ENCODE measurements around the gene TGM4.

Gene TGM4

DNA sequence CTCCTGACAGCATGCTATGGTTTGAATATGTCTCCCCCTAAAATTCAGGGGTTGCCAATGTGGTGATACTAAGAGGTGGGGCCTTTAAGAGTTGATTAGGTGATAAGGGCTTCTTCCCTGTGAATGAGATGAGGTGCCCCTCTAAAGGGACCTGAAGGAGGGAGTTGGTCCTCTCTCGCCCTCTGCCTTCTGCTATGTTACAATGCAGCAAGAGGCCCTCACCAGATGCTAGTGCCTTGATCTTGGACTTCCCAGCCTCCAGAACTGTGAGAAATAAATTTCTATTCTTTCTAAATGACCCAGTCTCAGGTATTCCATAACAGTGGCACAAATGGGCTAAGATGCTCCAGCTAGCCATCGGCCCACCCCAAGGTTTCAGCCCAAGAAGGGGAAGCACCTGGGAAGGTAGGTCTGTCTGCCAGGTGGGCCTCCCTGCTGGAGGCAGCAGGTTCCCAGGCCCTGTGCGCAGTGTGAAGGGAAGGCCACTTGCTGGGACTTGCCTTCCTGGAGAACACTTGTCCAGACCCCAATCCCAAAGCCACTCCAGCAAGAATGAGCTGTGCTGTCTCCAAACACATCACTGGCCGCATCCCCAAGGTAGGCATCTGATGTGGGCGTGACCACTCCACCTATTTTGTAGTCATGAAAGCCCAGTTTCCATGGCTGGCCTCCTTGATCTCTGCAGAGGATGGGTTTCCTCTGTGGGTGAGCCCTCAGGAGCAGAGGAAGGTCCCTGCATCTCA lies 9.0 kb downstream of the TGM4 start:
- no peak for DNase-seq

GRCh38 chr3:44883999-44884431 lies 9.6 kb downstream of the TGM4 start:
- DNase-seq: no peak

DNA sequence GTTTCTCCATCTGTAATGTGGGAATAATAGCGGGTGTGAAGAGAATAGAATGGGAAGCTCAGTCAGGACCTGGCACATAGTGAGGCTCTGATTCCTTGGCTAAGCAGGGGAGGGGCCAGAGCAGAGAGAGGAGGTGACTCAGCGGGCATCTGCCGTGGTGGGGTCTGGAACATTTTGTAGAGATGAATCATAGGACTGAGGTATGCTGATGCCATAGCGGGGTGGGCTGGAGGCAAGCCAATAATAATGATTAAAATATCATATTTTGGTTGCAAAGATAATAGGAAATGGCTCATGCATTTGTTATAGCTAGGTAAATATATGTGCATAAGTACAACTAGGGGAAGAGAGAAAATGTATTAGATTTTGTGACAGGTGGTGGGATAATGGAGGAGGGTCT lies 11.2 kb downstream of the TGM4 start:
- DNase-seq: no peak

DNA sequence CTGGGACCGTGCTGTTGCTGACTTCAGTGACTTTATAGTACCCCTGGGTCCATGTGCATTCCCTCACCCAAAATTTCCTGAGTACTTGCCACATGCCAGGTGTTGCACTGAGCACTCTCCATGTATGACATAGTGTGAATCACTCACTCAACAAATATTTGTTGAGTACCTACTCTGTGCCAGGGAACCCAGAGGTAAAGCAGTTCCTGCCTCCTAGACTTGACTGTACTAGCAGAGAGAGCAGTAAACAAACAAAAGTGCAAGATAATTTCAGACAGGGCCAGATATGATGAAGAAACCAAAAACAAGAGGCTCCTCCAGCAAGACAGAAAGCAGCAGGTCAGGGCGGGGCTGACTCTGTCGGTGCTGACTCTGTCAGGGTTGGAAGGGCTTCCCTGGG lies 12.2 kb downstream of the TGM4 start:
- DNase-seq: no peak

DNA sequence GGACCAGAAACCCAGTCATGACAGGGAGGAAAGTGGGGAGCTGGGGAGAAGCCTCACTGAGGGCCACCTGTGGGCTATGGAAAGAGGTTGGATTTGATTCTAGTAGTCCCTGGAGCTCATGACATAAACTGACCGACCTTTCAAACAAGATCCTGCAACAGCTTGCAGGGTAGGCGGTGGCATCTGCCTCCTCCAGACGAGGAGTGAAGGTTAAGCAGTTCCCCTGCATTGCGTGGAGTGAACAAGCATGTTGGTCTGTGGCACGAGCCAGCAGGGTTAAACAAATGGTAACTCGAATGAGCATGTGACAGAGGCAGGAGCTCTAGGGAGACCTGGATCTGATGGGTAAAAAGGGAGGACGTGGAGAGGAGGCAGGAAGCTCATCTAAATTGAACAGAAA lies 12.7 kb downstream of the TGM4 start:
- no peak for DNase-seq

GRCh38 chr3:44890258-44890657 lies 15.8 kb downstream of the TGM4 start:
- DNase-seq: no peak

GRCh38 chr3:44890852-44891251 lies 16.4 kb downstream of the TGM4 start:
- no peak for DNase-seq

- DNase-seq: no peak
Measured at GRCh38 chr3:44892689-44893088, 18.3 kb downstream of the TGM4 start.

DNA sequence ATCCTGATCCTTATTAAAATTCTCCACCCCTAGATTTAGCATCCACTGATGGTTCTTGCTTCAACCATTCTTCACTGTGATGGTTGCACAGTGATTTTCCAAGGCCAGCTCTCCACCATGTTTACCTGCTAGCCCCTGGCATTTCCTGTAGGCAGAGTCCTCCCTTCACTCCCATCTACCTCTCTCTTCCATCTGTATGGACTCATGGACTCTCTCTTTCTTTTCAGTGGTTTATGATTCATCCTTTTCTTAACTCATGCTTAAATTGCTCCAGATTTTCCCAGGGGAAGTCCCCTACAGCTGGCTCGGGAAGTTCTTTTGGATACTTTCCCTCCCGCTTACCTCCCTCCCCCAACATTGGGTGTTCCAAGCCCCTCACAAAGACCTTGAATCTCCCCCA lies 18.7 kb downstream of the TGM4 start:
- no peak for DNase-seq

- no peak for DNase-seq
Measured at GRCh38 chr3:44894485-44894884, 20.1 kb downstream of the TGM4 start.

GRCh38 chr3:44896440-44896839 lies 22.0 kb downstream of the TGM4 start:
- DNase-seq: no peak

GRCh38 chr3:44899683-44900367 lies 25.4 kb downstream of the TGM4 start:
- no peak for DNase-seq

- no peak for DNase-seq
Measured at GRCh38 chr3:44902628-44903027, 28.2 kb downstream of the TGM4 start.

DNA sequence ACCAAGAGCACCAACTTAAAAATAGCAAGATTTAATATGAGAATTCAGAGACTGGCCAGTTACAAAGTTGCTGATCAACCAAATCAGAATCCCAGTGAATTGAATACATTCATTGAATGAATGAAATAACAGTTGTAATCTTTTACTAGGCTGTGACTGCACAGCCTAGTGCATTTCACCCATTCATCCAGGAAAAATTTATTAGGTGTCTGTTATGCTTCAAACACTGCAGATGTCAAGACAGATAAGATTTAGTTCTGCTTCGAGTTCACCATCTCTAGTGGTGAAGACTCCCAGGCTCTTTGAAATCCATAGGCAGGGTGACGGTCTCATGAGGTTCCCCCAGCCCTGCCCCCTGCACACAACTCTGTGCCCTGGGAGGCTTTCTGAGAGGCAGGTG lies 28.9 kb downstream of the TGM4 start:
- DNase-seq: no peak

DNA sequence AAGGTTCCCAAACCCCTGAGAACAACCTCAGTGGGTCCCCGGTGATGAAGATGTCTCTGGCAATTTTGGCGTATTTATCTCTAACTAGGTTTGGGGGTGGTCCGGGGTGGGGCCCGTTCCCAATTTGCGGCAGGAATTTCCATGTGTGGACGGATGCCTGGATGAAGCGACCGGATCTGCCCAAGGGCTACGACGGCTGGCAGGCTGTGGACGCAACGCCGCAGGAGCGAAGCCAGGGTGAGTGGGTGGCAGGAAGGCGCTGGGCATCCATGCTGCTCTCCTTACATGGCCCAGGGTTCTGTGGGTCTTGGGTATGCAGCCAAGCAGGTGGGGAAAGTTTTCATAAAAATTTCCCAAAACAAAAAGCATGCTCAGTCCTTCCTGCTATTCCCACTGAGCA lies 29.3 kb downstream of the TGM4 start:
- no peak for DNase-seq

DNA sequence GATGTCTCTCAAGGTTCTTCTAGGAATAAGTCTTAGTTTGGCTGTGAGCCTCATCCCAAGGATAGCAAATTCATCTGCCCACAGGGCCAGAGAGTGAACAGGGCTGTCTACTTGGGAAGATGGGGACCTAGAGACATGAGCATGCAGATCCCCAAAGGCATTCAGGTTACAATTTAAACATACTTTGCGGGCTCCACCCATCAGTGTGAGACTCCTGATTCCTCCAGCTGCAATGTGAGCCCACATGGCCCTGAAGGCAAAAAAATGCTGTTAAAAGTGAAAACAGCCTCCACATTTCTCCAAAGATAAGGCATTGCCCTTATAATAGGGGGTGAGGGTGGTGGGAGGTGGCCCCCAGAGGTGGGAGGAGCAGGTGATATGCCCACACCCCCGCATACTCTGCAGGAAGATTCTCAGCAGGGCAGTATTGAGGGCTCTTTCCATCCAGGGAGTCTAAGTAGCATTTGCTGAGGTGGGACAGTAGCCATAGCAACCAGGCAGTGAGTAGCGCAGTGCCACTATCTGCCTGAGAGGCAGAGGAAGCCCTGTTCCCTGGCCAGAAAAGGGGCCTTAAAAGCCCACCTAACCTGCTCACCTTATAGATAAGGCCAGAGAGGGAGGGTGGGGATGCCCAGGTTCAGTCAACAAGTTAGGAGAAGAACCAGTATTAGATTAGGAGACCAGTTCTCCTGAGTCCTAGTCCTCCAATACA lies 31.2 kb downstream of the TGM4 start:
- no peak for DNase-seq

- DNase-seq: no peak
Measured at GRCh38 chr3:44906997-44907396, 32.6 kb downstream of the TGM4 start.

DNA sequence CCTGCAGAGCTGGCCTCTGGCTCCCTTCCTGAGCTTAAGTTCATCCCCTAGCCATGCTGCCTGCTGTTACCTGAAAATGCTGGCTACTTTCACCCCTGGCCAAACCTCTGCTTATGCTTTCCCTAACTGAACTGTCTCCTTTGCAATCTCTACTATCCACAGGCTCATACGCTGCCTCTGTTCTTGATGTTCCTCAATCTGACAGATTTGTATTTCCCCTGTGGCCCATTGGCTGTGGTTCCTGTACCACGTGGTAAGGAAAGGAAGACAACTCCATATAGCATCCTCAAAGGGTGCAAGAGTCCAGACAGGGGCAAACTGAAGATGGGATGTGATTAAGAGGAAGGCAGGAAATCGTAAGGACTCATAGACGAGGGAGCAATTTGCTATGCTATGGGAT lies 33.2 kb downstream of the TGM4 start:
- no peak for DNase-seq

GRCh38 chr3:44909063-44909462 lies 34.7 kb downstream of the TGM4 start:
- DNase-seq: no peak

GRCh38 chr3:44910693-44911092 lies 36.3 kb downstream of the TGM4 start:
- DNase-seq: no peak

DNA sequence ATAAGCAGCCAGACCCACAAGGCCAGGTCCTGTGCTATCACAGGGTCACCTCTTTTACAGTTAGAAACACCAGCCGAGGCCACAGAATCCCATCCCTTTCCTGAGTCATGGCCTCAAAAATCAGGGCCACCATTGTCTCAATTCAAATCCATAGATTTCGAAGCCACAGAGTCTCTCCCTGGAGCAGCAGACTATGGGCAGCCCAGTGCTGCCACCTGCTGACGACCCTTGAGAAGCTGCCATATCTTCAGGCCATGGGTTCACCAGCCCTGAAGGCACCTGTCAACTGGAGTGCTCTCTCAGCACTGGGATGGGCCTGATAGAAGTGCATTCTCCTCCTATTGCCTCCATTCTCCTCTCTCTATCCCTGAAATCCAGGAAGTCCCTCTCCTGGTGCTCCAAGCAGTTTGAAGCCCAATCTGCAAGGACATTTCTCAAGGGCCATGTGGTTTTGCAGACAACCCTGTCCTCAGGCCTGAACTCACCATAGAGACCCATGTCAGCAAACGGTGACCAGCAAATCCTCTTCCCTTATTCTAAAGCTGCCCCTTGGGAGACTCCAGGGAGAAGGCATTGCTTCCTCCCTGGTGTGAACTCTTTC lies 39.6 kb downstream of the TGM4 start:
- peak; percentile 64 for DNase-seq

DNA sequence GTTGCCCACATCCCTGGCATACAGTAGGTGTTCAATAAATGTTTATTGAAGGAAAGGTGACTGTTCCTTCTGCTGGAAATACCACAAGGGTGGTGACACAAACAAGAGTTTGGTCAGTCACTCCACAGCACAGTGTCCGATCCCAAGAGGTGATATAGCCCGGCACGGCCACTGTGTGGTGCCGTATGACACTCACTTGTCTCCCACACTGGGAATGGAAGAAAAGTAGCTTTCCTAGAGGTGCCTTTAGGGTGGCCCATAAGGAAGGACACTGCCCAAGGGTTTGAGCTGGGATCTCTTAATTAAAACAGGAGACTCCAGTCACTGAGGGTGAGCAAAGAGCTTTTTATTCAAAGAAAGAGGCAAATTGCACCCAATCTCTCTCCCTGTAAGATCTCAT lies 40.5 kb downstream of the TGM4 start:
- no peak for DNase-seq

DNA sequence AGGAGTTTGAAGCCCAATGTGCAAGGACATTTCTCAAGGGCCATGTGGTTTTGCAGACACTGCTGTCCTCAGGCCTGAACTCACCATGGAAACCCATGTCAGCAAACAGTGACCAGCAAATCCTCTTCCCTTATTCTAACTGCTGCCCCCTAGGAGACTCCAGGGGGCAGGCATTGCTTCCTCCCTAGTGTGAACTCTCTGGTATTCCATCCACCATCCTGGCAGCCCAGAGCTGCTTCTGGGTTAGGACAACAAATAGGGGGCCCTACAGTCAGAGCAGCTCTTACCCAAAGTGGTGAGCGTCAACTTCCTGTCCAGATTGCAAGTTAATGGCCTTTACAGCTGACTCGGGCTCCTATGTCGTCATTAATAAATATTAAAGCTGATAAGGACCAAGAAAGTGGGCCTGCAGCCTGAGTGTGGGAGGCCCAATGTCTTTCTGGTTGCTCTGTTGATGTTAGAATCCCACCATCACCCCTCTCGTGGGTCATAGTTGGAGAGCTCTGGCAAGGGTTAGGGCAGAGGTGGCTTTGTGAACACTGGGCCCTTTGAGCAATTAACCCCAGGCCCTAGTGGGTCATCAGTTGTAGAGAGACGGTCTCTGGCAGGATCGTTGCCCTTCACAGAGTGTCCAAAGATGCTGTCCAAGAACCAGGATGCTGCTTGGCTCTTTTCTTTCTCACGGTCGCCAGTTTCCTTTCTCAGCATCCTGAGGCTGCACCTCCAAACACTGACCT lies 41.5 kb downstream of the TGM4 start:
- no peak for DNase-seq

Measured in activated naive CD4-positive, alpha-beta T cell treated with anti-CD3 and anti-CD28 coated beads, Interleukin-2, amount 50 U/mL, for 16 hours (primary cell).